Hepatocyte (in vitro differentiated cells): ENCODE results near the gene CEP152. TPM values are rescaled to one million over a fixed set of nuclear protein-coding genes. Genes with fewer than 3 reads are reported as not detected.

Experiments
- DNase-seq: peaks from one replicate; pipeline ENCODE4 v3.0.0-alpha.2; 2016; ENCODE audit warnings: low spot score
- H2AFZ ChIP-seq: fragments of 200-600 bp; sonication (generic); 2 replicates; pipeline ENCODE4 v1.6.0; 2016; ENCODE audit warnings: antibody characterized with exemption, mild to moderate bottlenecking
- H3K27ac ChIP-seq: fragments of 200-600 bp; sonication (generic); 2 replicates; pipeline ENCODE4 v1.5.1; 2016; ENCODE audit warnings: mild to moderate bottlenecking
- H3K27me3 ChIP-seq: fragments of 200-600 bp; sonication (generic); 2 replicates; pipeline ENCODE4 v1.6.1; 2016
- H3K36me3 ChIP-seq: fragments of 200-600 bp; sonication (generic); replicated peaks from 2 replicates; pipeline ENCODE4 v1.5.1; 2016; ENCODE audit warnings: low read depth; ENCODE audit not compliant: insufficient read depth
- H3K4me1 ChIP-seq: fragments of 200-600 bp; sonication (generic); 2 replicates; pipeline ENCODE4 v1.5.1; 2016; ENCODE audit warnings: mild to moderate bottlenecking, moderate library complexity; ENCODE audit not compliant: insufficient read depth
- H3K4me2 ChIP-seq: fragments of 200-600 bp; sonication (generic); 2 replicates; pipeline ENCODE4 v1.6.0; 2016
- H3K4me3 ChIP-seq: fragments of 200-600 bp; sonication (generic); 2 replicates; pipeline ENCODE4 v1.5.1; 2016; ENCODE audit warnings: mild to moderate bottlenecking
- H3K79me2 ChIP-seq: fragments of 200-600 bp; sonication (generic); 2 replicates; pipeline ENCODE4 v1.6.0; 2017; ENCODE audit warnings: mild to moderate bottlenecking
- H3K9me2 ChIP-seq: fragments of 200-600 bp; sonication (generic); replicated peaks from 2 replicates; pipeline ENCODE4 v1.6.0; 2017; ENCODE audit warnings: mild to moderate bottlenecking; ENCODE audit not compliant: insufficient read depth
- H3K9me3 ChIP-seq: fragments of 200-600 bp; sonication (generic); 2 replicates; pipeline ENCODE4 v1.5.1; 2016; ENCODE audit warnings: low read depth, mild to moderate bottlenecking
- H4K20me1 ChIP-seq: fragments of 200-600 bp; sonication (generic); 2 replicates; pipeline ENCODE4 v1.6.0; 2016; ENCODE audit warnings: mild to moderate bottlenecking; ENCODE audit not compliant: insufficient read depth, poor library complexity, severe bottlenecking
- EZH2 ChIP-seq: fragments of 200-600 bp; sonication (generic); IDR thresholded peaks from 2 replicates; pipeline ENCODE4 v1.6.1; 2016; ENCODE audit warnings: antibody characterized with exemption, mild to moderate bottlenecking, borderline replicate concordance
- EZH2phosphoT487 ChIP-seq: fragments of 200-600 bp; sonication (generic); IDR thresholded peaks from one replicate; pipeline ENCODE4 v1.6.1; 2018; ENCODE audit warnings: antibody characterized with exemption, mild to moderate bottlenecking, low read depth, moderate library complexity; ENCODE audit not compliant: unreplicated experiment, severe bottlenecking
- WGBS: methylation state at CpG from one replicate; pipeline ENCODE4 v1.1.6; 2016; ENCODE audit warnings: low lambda C conversion rate; ENCODE audit errors: missing lambda C conversion rate; 5-methylcytosine and 5-hydroxymethylcytosine counted together
- polyA plus RNA-seq: library from polyadenylated mRNA; unstranded; fragments of >200 nt; fragmentation: Nextera tagmentation; extraction: Ambion mirVana; gene quantifications from 2 replicates; pipeline ENCODE4 v1.2.1, GENCODE V29; 2016
- total RNA-seq: library from RNA; depleted of rRNA; stranded (reverse); fragments of >200 nt; gene quantifications from 2 replicates; pipeline ENCODE4 v1.2.3, GENCODE V29; 2014
- TF ChIP-seq, protein P1 (sequence below): fragments of 200-600 bp; sonication (generic); IDR thresholded peaks from 2 replicates; pipeline ENCODE4 v1.5.1; 2016; ENCODE audit warnings: antibody characterized with exemption, mild to moderate bottlenecking; ENCODE audit not compliant: poor library complexity

The CEP152 gene
- total and polyA plus RNA-seq, 2 experiments from 2014 or later: 4.7 to 6.3 TPM

DNA sequence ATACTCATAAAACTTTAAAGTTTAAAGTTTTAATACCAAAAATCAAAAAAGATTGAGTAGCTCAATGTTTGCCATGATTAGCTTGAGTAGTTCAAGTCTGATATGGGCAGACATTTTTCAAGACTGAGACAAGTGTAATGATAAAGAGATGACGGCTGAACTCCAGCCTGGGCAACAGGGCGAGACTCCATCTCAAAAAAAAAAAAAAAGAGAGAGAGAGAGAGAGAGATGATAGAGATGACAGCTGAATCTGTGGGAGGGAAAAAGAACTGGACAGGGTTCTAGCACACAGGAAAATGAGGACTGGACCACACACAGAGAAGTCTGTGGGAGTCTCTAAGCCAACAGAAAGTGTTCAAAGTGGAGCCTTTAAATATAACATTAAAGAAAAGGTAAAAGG is 25.2 kb downstream of the CEP152 start:
- no peaks in the 10 kb centered on the region for H4K20me1 ChIP-seq
- no peaks in the 10 kb centered on the region for H3K9me2 ChIP-seq
- no peaks in the 10 kb centered on the region for H3K79me2 ChIP-seq
- no peak overlapping the region for H2AFZ ChIP-seq
- no peaks in the 10 kb centered on the region for H3K36me3 ChIP-seq
- no peak overlapping the region for H3K4me2 ChIP-seq
- H3K4me1 ChIP-seq: no peaks in the 10 kb centered on the region
- TF ChIP-seq EZH2phosphoT487 (no peak), EZH2 (no peak)
- DNase-seq: no peak
- 96% methylated on average over 2 of the region's 2 CpGs for WGBS
- no peaks in the 10 kb centered on the region for H3K9me3 ChIP-seq
- H3K27me3 ChIP-seq: no peaks in the 10 kb centered on the region
- no peak overlapping the region for H3K27ac ChIP-seq
- no peak overlapping the region for H3K4me3 ChIP-seq

- Histone ChIP-seq H3K4me1 (no peaks in the 10 kb centered on the region), H3K36me3 (no peaks in the 10 kb centered on the region), H4K20me1 (no peaks in the 10 kb centered on the region), H3K79me2 (no peaks in the 10 kb centered on the region), H3K9me3 (no peaks in the 10 kb centered on the region), H3K27me3 (no peaks in the 10 kb centered on the region), H3K27ac (no peak overlapping the region), H3K4me2 (no peak overlapping the region), H2AFZ (no peak overlapping the region), H3K9me2 (no peaks in the 10 kb centered on the region), H3K4me3 (no peak overlapping the region)
- 89% methylated on average over 3 of the region's 3 CpGs for WGBS
- TF ChIP-seq EZH2phosphoT487: no peak
- TF ChIP-seq, protein P1, sequence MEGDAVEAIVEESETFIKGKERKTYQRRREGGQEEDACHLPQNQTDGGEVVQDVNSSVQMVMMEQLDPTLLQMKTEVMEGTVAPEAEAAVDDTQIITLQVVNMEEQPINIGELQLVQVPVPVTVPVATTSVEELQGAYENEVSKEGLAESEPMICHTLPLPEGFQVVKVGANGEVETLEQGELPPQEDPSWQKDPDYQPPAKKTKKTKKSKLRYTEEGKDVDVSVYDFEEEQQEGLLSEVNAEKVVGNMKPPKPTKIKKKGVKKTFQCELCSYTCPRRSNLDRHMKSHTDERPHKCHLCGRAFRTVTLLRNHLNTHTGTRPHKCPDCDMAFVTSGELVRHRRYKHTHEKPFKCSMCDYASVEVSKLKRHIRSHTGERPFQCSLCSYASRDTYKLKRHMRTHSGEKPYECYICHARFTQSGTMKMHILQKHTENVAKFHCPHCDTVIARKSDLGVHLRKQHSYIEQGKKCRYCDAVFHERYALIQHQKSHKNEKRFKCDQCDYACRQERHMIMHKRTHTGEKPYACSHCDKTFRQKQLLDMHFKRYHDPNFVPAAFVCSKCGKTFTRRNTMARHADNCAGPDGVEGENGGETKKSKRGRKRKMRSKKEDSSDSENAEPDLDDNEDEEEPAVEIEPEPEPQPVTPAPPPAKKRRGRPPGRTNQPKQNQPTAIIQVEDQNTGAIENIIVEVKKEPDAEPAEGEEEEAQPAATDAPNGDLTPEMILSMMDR: no peak
- no peak for TF ChIP-seq EZH2
- no peak for DNase-seq
Measured at GRCh38 chr15:48785195-48785594, 25.7 kb downstream of the CEP152 start.

GRCh38 chr15:48784756-48785155 is 26.1 kb downstream of the CEP152 start:
- H3K79me2 ChIP-seq: no peaks in the 10 kb centered on the region
- H3K9me2 ChIP-seq: no peaks in the 10 kb centered on the region
- no peaks in the 10 kb centered on the region for H3K36me3 ChIP-seq
- WGBS: 82% methylated on average over 2 of the region's 2 CpGs
- H3K27ac ChIP-seq: no peak overlapping the region
- no peaks in the 10 kb centered on the region for H3K4me1 ChIP-seq
- DNase-seq: no peak
- no peaks in the 10 kb centered on the region for H3K9me3 ChIP-seq
- no peaks in the 10 kb centered on the region for H3K27me3 ChIP-seq
- no peak overlapping the region for H2AFZ ChIP-seq
- H4K20me1 ChIP-seq: no peaks in the 10 kb centered on the region
- H3K4me2 ChIP-seq: no peak overlapping the region
- H3K4me3 ChIP-seq: no peak overlapping the region
- TF ChIP-seq, protein P1: no peak
- TF ChIP-seq EZH2phosphoT487: no peak
- TF ChIP-seq EZH2: no peak

DNA sequence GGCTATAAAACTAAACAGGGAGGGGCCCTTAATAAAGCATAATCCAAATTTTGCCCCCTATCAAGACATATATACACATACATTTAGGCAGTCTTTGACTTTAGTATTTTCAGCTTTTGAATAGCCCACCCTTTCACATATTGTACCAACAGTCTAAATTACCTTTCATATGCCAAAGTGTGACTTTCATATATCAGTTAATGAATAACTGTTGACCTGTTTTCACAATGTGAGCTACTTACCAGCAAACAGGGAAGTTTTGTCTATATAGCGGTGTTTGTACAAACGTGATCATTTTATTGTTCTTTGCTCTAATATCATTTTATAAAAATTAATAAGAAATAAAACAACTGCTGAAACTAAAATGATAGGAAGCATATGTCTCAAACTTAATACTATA is 28.0 kb downstream of the CEP152 start:
- Histone ChIP-seq H4K20me1 (no peaks in the 10 kb centered on the region), H2AFZ (no peak overlapping the region), H3K4me1 (no peaks in the 10 kb centered on the region), H3K27me3 (no peaks in the 10 kb centered on the region), H3K9me3 (no peaks in the 10 kb centered on the region), H3K27ac (no peak overlapping the region), H3K36me3 (no peaks in the 10 kb centered on the region), H3K4me3 (no peak overlapping the region), H3K4me2 (no peak overlapping the region), H3K9me2 (no peaks in the 10 kb centered on the region), H3K79me2 (no peaks in the 10 kb centered on the region)
- no peak for DNase-seq
- no peak for TF ChIP-seq EZH2phosphoT487
- TF ChIP-seq EZH2: no peak
- TF ChIP-seq, protein P1: no peak
- WGBS: 99% methylated on average over 2 of the region's 2 CpGs
